Glutamatergic neuron (in vitro differentiated cells): ENCODE results near the gene ZCCHC2. TPM values are rescaled to one million over a fixed set of nuclear protein-coding genes. Genes with fewer than 3 reads are reported as not detected.

ENCODE experiments used
- DNase-seq: peaks from one replicate; pipeline ENCODE4 v3.0.0; 2022
- H3K27ac Mint-ChIP-seq: one replicate; pipeline ENCODE4 v1.8.0; 2020; ENCODE audit warnings: mild to moderate bottlenecking, mixed read lengths, inconsistent platforms; ENCODE audit not compliant: unreplicated experiment
- H3K27me3 Mint-ChIP-seq: one replicate; pipeline ENCODE4 v1.8.0; 2020; ENCODE audit warnings: mild to moderate bottlenecking, moderate library complexity, mixed read lengths, inconsistent platforms; ENCODE audit not compliant: unreplicated experiment
- H3K36me3 Mint-ChIP-seq: one replicate; pipeline ENCODE4 v1.8.0; 2020; ENCODE audit warnings: mild to moderate bottlenecking, mixed read lengths, inconsistent platforms; ENCODE audit not compliant: unreplicated experiment
- H3K4me1 Mint-ChIP-seq: one replicate; pipeline ENCODE4 v1.8.0; 2020; ENCODE audit warnings: mild to moderate bottlenecking, low read depth, mixed read lengths, inconsistent platforms; ENCODE audit not compliant: unreplicated experiment
- H3K4me3 Mint-ChIP-seq: one replicate; pipeline ENCODE4 v1.8.0; 2020; ENCODE audit warnings: mild to moderate bottlenecking, mixed read lengths, inconsistent platforms; ENCODE audit not compliant: unreplicated experiment
- H3K9me3 Mint-ChIP-seq: one replicate; pipeline ENCODE4 v1.8.0; 2020; ENCODE audit warnings: mild to moderate bottlenecking, moderate library complexity, mixed read lengths, inconsistent platforms; ENCODE audit not compliant: unreplicated experiment
- total RNA-seq: library from RNA; stranded (reverse); fragmentation: NEBNext Ultra II Directional; extraction: Animal tissue kit (Norgen Biotek cat#: 25700); gene quantifications from one replicate; pipeline ENCODE4 v1.2.1, GENCODE V29; 2021; ENCODE audit not compliant: unreplicated experiment
- TF ChIP-seq, protein P1 (sequence below): fragments of 200-600 bp; sonication (generic); IDR thresholded peaks from one replicate; pipeline ENCODE4 v1.5.0; 2021; ENCODE audit not compliant: partially characterized antibody, unreplicated experiment

The ZCCHC2 gene
- total RNA-seq, 1 donor from 2014 or later: 9.9 TPM

DNA sequence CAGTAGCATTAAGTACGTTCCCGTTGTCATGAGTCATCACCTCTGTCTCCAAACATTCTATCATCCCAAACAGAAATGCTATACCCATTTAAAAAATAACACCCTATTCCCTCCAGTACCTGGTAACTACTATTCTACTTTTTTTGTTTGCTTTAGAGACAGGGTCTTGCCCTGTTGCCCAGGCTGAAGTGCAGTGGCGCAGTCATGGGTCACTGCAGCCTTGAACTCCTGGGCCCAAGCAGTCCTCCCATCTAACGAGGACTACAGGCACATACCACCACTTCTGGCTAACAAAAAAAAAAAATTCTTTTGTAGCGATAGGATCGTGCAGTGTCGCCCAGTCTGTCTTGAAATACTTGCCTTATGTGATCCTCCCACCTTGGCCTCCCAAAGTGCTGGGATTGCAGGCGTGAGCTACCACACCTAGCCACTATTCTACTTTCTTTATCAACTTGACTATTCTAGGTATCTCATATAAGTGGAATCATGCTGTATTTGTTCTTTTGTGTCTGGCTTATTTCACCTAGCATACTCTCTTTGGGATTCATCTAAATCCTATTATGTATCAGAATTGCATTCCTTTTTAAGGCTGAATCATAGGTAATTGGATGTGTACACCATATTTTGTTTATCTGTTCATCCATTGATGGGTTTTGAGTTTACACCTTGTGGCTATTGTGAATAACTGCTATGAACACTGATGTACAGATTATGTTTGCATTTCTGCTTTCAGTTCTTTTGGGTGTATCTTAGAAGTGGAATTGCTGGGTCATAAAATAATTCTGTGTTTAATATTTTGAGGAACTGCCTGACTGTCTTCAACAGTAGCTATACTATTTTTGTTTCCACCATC, 14.4 kb downstream of the ZCCHC2 start:
- TF ChIP-seq, protein P1, sequence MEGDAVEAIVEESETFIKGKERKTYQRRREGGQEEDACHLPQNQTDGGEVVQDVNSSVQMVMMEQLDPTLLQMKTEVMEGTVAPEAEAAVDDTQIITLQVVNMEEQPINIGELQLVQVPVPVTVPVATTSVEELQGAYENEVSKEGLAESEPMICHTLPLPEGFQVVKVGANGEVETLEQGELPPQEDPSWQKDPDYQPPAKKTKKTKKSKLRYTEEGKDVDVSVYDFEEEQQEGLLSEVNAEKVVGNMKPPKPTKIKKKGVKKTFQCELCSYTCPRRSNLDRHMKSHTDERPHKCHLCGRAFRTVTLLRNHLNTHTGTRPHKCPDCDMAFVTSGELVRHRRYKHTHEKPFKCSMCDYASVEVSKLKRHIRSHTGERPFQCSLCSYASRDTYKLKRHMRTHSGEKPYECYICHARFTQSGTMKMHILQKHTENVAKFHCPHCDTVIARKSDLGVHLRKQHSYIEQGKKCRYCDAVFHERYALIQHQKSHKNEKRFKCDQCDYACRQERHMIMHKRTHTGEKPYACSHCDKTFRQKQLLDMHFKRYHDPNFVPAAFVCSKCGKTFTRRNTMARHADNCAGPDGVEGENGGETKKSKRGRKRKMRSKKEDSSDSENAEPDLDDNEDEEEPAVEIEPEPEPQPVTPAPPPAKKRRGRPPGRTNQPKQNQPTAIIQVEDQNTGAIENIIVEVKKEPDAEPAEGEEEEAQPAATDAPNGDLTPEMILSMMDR: no peak
- no peak overlapping the region for H3K27ac Mint-ChIP-seq
- H3K4me1 Mint-ChIP-seq: peaks cover 8% of the 10 kb centered on the region
- no peaks in the 10 kb centered on the region for H3K27me3 Mint-ChIP-seq
- no peak for DNase-seq
- no peak overlapping the region for H3K4me3 Mint-ChIP-seq
- peaks cover 2% of the 10 kb centered on the region for H3K9me3 Mint-ChIP-seq
- no peaks in the 10 kb centered on the region for H3K36me3 Mint-ChIP-seq

DNA sequence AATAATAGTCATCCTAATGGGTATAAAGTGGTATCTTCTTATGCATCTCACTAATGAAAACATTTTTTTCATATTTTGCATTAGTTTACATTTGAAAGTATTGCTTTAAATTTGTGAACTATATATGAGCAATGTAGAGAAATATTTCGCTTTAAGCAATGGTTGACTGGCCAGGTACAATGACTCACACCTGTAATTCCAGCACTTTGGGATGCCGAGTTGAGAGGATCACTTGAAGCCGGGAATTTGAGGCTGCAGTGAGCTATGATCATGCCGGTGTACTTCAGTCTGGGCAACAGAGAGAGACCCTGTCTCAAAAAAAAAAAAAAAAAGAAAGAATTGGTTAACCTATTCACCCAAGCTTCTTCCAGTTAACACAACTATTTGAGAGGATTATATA, 15.1 kb downstream of the ZCCHC2 start:
- H3K27ac Mint-ChIP-seq: no peak overlapping the region
- H3K36me3 Mint-ChIP-seq: no peaks in the 10 kb centered on the region
- TF ChIP-seq, protein P1: no peak
- H3K4me1 Mint-ChIP-seq: peaks cover 8% of the 10 kb centered on the region
- H3K27me3 Mint-ChIP-seq: no peaks in the 10 kb centered on the region
- DNase-seq: no peak
- H3K4me3 Mint-ChIP-seq: no peak overlapping the region
- H3K9me3 Mint-ChIP-seq: peaks cover 2% of the 10 kb centered on the region

DNA sequence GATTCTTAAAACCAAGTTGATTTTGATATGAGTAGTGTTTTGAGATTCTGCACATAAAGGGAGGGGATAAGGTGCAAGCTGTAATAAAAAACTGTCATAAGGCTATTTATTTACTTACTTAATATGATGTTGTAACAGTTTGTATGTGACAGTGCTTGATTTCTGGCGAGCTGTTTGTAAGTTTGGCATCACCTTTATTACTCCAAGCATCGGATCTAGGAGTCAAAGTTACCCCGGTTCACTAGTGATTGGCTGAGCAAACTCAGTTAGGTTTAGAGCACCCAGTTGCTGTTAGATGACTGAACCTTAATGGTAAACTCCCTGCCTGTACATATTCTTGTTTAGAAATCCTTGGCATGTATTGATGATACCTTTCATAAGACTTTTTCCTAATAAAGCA, 16.1 kb downstream of the ZCCHC2 start:
- TF ChIP-seq, protein P1: no peak
- H3K27ac Mint-ChIP-seq: no peak overlapping the region
- H3K36me3 Mint-ChIP-seq: no peaks in the 10 kb centered on the region
- H3K4me1 Mint-ChIP-seq: peaks cover 8% of the 10 kb centered on the region
- no peak for DNase-seq
- no peak overlapping the region for H3K4me3 Mint-ChIP-seq
- H3K27me3 Mint-ChIP-seq: no peaks in the 10 kb centered on the region
- H3K9me3 Mint-ChIP-seq: peaks cover 2% of the 10 kb centered on the region

DNA sequence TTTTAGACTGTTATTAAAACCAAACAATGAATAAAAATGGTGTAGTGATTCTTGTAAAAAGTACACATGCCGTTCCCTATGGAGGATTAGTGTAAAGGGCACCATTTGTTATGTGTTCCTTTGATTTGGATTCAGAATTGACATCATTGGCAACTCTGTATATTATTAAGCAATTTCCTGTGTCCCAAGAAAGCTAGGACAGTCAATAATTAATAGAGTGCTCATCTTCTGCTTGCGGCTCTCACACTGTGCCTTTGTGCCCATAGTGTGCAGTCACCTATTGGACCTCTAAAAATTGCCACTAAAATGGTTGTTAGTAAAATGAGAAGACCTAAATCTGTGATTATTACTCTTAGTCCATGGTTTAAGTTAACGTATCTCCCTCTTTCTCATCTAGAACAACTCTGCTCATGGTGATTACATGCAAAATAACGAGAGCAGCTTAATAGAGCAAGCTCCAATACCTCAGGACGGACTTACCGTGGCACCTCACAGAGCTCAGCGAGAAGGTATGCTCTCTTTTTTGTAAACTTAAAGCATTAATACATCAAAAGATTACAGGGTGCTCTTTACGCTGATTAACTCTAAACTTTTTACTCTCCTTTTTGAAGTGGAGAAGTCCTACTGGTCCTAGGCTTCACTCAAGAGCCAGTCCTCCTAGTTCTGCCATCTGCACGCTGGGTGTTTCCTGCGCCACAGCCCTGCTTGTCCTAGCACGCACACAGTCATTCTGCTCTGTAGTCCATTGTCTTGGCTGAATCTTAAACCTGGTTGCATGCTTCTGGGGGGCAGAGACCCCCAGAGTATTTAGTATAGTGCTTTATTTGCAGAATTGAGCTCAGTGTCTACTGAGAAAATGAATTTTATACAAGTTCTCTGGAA, 16.7 kb downstream of the ZCCHC2 start:
- H3K36me3 Mint-ChIP-seq: no peaks in the 10 kb centered on the region
- H3K4me3 Mint-ChIP-seq: no peak overlapping the region
- no peaks in the 10 kb centered on the region for H3K27me3 Mint-ChIP-seq
- no peaks in the 10 kb centered on the region for H3K9me3 Mint-ChIP-seq
- no peak overlapping the region for H3K27ac Mint-ChIP-seq
- TF ChIP-seq, protein P1: no peak
- peaks cover 8% of the 10 kb centered on the region for H3K4me1 Mint-ChIP-seq
- no peak for DNase-seq

DNA sequence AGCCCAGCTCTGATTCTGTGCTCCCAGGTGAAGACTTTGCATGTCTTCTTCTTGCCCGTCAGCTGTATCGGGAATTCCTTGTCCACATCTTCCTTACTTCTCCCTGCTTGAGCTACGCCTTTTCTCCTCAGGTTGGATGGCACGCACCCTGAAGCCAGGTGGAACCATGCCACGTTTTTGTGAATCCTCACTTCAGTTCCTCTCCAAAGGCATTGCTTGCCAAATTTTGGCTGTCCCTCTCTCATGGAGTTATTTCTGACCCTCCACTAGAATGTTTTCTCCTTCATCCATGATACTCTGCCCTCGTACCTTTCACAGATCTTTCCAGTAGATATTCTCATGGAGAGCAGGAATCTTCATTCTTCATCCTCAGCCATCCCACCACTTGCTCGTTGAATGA, 20.2 kb downstream of the ZCCHC2 start:
- Mint-ChIP-seq H3K9me3 (no peaks in the 10 kb centered on the region), H3K4me1 (no peaks in the 10 kb centered on the region), H3K36me3 (no peaks in the 10 kb centered on the region), H3K27ac (no peak overlapping the region), H3K4me3 (no peak overlapping the region), H3K27me3 (no peaks in the 10 kb centered on the region)
- no peak for DNase-seq
- TF ChIP-seq, protein P1: no peak
